SH-SY5Y (cell line): ENCODE results near the gene CFAP53.

Experiments used
- GATA2 ChIP-seq: IDR thresholded peaks from 2 replicates; pipeline ENCODE4 v1.6.1; 2011; ENCODE audit warnings: mild to moderate bottlenecking, low read depth, low read length
- GATA3 ChIP-seq: IDR thresholded peaks from 2 replicates; pipeline ENCODE4 v1.6.1; 2011; ENCODE audit warnings: low read depth, mild to moderate bottlenecking, low read length, moderate library complexity

Gene CFAP53

GRCh38 chr18:50177294-50177992 lies 88.9 kb downstream of the CFAP53 start:
- TF ChIP-seq GATA2 (no peak), GATA3 (no peak)
